ENCODE results near the gene DSCAM. TPM values are rescaled to one million over a fixed set of nuclear protein-coding genes. Genes with fewer than 3 reads are reported as not detected.

DSCAM gene
- total RNA-seq, 2 experiments from 2014 or later: not detected

GRCh38 chr21:39966786-39967185 lies 880.2 kb downstream of the DSCAM start:
- Mint-ChIP-seq H3K36me3 (no peaks in the 10 kb centered on the region), H3K9me3 (peaks cover 12% of the 10 kb centered on the region), H3K4me1 (ENCODE audit: low read depth) (no peaks in the 10 kb centered on the region), H3K27ac (no peak overlapping the region), H3K27me3 (no peaks in the 10 kb centered on the region), H3K4me3 (no peak overlapping the region)
- intact Hi-C loops (cut with micrococcal nuclease): no loop called here
- ChIA-PET POLR2A (no interaction called here), CTCF (no interaction called here)
- DNase-seq: no peak

- DNase-seq: no peak
- no peaks in the 10 kb centered on the region for H3K4me1 Mint-ChIP-seq (ENCODE audit: low read depth)
- H3K9me3 Mint-ChIP-seq: peaks cover 23% of the 10 kb centered on the region
- no peak overlapping the region for H3K27ac Mint-ChIP-seq
- H3K4me3 Mint-ChIP-seq: no peak overlapping the region
- ChIA-PET CTCF (no interaction called here), POLR2A (no interaction called here)
- H3K27me3 Mint-ChIP-seq: no peaks in the 10 kb centered on the region
- intact Hi-C loops (cut with micrococcal nuclease): no loop called here
- H3K36me3 Mint-ChIP-seq: no peaks in the 10 kb centered on the region
Measured at GRCh38 chr21:39965026-39965425, 881.9 kb downstream of the DSCAM start.

GRCh38 chr21:39961251-39961650 lies 885.7 kb downstream of the DSCAM start:
- intact Hi-C loops (cut with micrococcal nuclease): no loop called here
- Mint-ChIP-seq H3K4me1 (ENCODE audit: low read depth) (no peaks in the 10 kb centered on the region), H3K27me3 (no peaks in the 10 kb centered on the region), H3K9me3 (peaks cover 22% of the 10 kb centered on the region), H3K36me3 (no peaks in the 10 kb centered on the region), H3K27ac (no peak overlapping the region), H3K4me3 (no peak overlapping the region)
- no peak for DNase-seq
- ChIA-PET POLR2A (no interaction called here), CTCF (no interaction called here)

Small RNAs within 50 kb of the gene (microRNA-seq; reads per million reads assigned to microRNA genes)
- gene MIR4760 (ENCODE audit: borderline microRNAs expressed, borderline number of aligned reads, borderline replicate concordance): not detected

Data from activated CD4-positive, alpha-beta memory T cell treated with anti-CD3 and anti-CD28 coated beads for 36 hours (primary cell).